Gastrocnemius medialis (tissue), 4 donors: ENCODE data around the gene ING1. TPM values are rescaled to one million over a fixed set of nuclear protein-coding genes. Genes with fewer than 3 reads are reported as not detected.

ENCODE experiments used
- ATAC-seq, 2 donors: fragments of 150-250 bp; one replicate each; pipeline ENCODE4 v1.9.1; 2016
- DNase-seq, 2 donors: peaks; one replicate each; pipeline ENCODE4 v3.0.0-alpha.2; 2019
- H3K27ac ChIP-seq, 4 donors: fragments of 200-600 bp; sonication (generic); 1 replicate in 1 of 4; 2 replicates in 3 of 4; pipeline ENCODE4 v1.5.1; 2016 to 2018; ENCODE audit warnings: mild to moderate bottlenecking in 2 of 4, moderate library complexity in 1 of 4
- H3K27me3 ChIP-seq, 3 donors: fragments of 200-600 bp; sonication (generic) in 2 of 3; 1 replicate in 1 of 3; 2 replicates in 2 of 3; pipeline versions ENCODE4 v1.5.1 to v1.6.0; 2016 to 2019; ENCODE audit warnings: mild to moderate bottlenecking in 1 of 3, moderate library complexity in 1 of 3
- H3K36me3 ChIP-seq, 2 donors: fragments of 200-600 bp; sonication (generic) in 1 of 2; one replicate each; pipeline ENCODE4 v1.5.1; 2017 to 2018
- H3K4me1 ChIP-seq, 2 donors: fragments of 200-600 bp; sonication (generic) in 1 of 2; one replicate each; pipeline ENCODE4 v1.5.1; 2016 to 2017; ENCODE audit warnings: mild to moderate bottlenecking in 2 of 2
- H3K4me3 ChIP-seq, 4 donors: fragments of 200-600 bp; sonication (generic) in 3 of 4; 1 replicate in 1 of 4; 2 replicates in 3 of 4; pipeline ENCODE4 v1.5.1; 2016 to 2019; ENCODE audit warnings: mild to moderate bottlenecking in 2 of 4
- H3K9me3 ChIP-seq, 3 donors: fragments of 200-600 bp; sonication (generic) in 2 of 3; 1 replicate in 1 of 3; 2 replicates in 2 of 3; pipeline ENCODE4 v1.5.1; 2016 to 2019
- CTCF ChIP-seq, 5 experiments: fragments of 450-650 bp in 3 of 5; fragments of 200-600 bp in 2 of 5; sonication (generic) in 2 of 5; IDR thresholded peaks in 4 of 5; conservative IDR thresholded peaks in 1 of 5; 1 replicate in 4 of 5; 2 replicates in 1 of 5; pipeline ENCODE4 v1.5.1; 2016 to 2019; ENCODE audit warnings: antibody characterized with exemption in 5 of 5, mild to moderate bottlenecking in 3 of 5, moderate library complexity in 3 of 5
- POLR2A ChIP-seq, 2 donors: fragments of 450-650 bp; IDR thresholded peaks; one replicate each; pipeline ENCODE4 v1.6.1; 2017; ENCODE audit warnings: antibody characterized with exemption in 2 of 2, mild to moderate bottlenecking in 2 of 2, moderate library complexity in 2 of 2
- in situ Hi-C, 4 donors: fragments of 200-750 bp; cut with MboI; loops; one replicate each; pipeline versions ENCODE4 v1.15.0 to v1.8.0; 2017; ENCODE audit warnings: low sequenced_read_pairs in 4 of 4
- intact Hi-C: fragments of 100-400 bp; cut with DNase I; formaldehyde crosslinking; loops from one replicate; pipeline ENCODE4 v1.15.1; 2023; ENCODE audit warnings: low total_unique reads
- total RNA-seq, 4 donors: library from RNA; depleted of rRNA; stranded (reverse); fragments of >200 nt; gene quantifications; one replicate each; pipeline versions ENCODE4 v1.1.0 to v1.2.3, GENCODE V29; 2016

The ING1 gene
- total RNA-seq, 4 donors from 2014 or later, result 5.9 to 18.2 (median 13.5) TPM

- no peak overlapping the region for H3K4me3 ChIP-seq
- H3K36me3 ChIP-seq, result no peaks in the 10 kb centered on the region
- in situ Hi-C loops, result no loop called here
- no peak for TF ChIP-seq POLR2A (IDR thresholded peaks at IDR 0.05)
- no peak for TF ChIP-seq CTCF (IDR thresholded peaks at IDR 0.05 in 4 of 5, conservative IDR thresholded peaks at IDR 0.05 in 1 of 5)
- intact Hi-C loops, result no loop called here
- ATAC-seq, result no peak
- no peak for DNase-seq
- H3K9me3 ChIP-seq, result no peaks in the 10 kb centered on the region
- H3K27ac ChIP-seq, result no peak overlapping the region
- no peaks in the 10 kb centered on the region for H3K27me3 ChIP-seq
- no peaks in the 10 kb centered on the region for H3K4me1 ChIP-seq
Measured at GRCh38 chr13:110758195-110758805, 44.8 kb downstream of the ING1 start.

GRCh38 chr13:110759710-110760109, 46.2 kb downstream of the ING1 start:
- H3K36me3 ChIP-seq, result no peaks in the 10 kb centered on the region
- no peaks in the 10 kb centered on the region for H3K27me3 ChIP-seq
- ATAC-seq (no peak), DNase-seq (no peak)
- intact Hi-C loops, result no loop called here
- in situ Hi-C loops, result no loop called here
- no peaks in the 10 kb centered on the region for H3K4me1 ChIP-seq
- H3K4me3 ChIP-seq, result no peak overlapping the region
- TF ChIP-seq CTCF (IDR thresholded peaks at IDR 0.05 in 4 of 5, conservative IDR thresholded peaks at IDR 0.05 in 1 of 5) (no peak), POLR2A (IDR thresholded peaks at IDR 0.05) (no peak)
- no peaks in the 10 kb centered on the region for H3K9me3 ChIP-seq
- no peak overlapping the region for H3K27ac ChIP-seq

GRCh38 chr13:110760611-110761010, 47.1 kb downstream of the ING1 start:
- TF ChIP-seq POLR2A (IDR thresholded peaks at IDR 0.05) (no peak), CTCF (IDR thresholded peaks at IDR 0.05 in 4 of 5, conservative IDR thresholded peaks at IDR 0.05 in 1 of 5) (no peak)
- intact Hi-C loops (no loop called here), in situ Hi-C loops (no loop called here)
- ATAC-seq (no peak), DNase-seq (no peak)
- no peaks in the 10 kb centered on the region for H3K36me3 ChIP-seq
- H3K4me3 ChIP-seq, result no peak overlapping the region
- no peaks in the 10 kb centered on the region for H3K27me3 ChIP-seq
- H3K9me3 ChIP-seq, result no peaks in the 10 kb centered on the region
- H3K27ac ChIP-seq, result no peak overlapping the region
- no peaks in the 10 kb centered on the region for H3K4me1 ChIP-seq

GRCh38 chr13:110766671-110767430, 53.4 kb downstream of the ING1 start:
- intact Hi-C loops (no loop called here), in situ Hi-C loops (no loop called here)
- Histone ChIP-seq H3K27ac (no peak overlapping the region), H3K9me3 (no peaks in the 10 kb centered on the region), H3K4me1 (no peaks in the 10 kb centered on the region), H3K36me3 (no peaks in the 10 kb centered on the region), H3K27me3 (no peaks in the 10 kb centered on the region), H3K4me3 (no peak overlapping the region)
- ATAC-seq, result no peak
- no peak for TF ChIP-seq CTCF (IDR thresholded peaks at IDR 0.05 in 4 of 5, conservative IDR thresholded peaks at IDR 0.05 in 1 of 5)
- TF ChIP-seq POLR2A (IDR thresholded peaks at IDR 0.05), result no peak
- DNase-seq, result no peak
